Hematopoietic multipotent progenitor cell treated with erythropoietin and hydrocortisone succinate and interleukin-3 and kit ligand, for 8 days (in vitro differentiated cells): ENCODE results near the gene BDKRB1.
A peak's percentile ranks its signal among the peaks of the same experiment; 100 is the strongest.

Experiments
- DNase-seq: peaks from one replicate; pipeline ENCODE4 v3.0.0-alpha.2; 2015

BDKRB1 gene

DNA sequence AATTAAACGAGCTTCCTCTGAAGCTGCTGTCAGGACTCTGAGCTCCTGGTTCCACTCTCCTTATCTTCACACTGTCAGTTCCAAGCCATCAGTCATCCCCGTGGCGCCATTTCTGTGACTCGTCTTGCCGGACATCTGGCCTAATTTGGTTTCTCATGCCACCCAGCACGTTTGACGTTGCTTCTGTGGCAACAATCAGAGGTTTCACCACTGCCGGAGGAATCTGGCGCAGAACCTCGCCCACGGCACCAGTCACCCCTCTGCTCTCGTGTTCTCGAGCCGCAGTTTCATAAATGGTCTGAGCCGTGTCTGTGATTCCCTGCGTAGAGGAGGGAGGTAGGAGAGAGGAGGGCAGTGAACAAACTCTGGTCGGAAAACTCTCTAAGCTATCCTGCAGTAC is 29.7 kb downstream of the BDKRB1 start:
- no peak for DNase-seq

DNA sequence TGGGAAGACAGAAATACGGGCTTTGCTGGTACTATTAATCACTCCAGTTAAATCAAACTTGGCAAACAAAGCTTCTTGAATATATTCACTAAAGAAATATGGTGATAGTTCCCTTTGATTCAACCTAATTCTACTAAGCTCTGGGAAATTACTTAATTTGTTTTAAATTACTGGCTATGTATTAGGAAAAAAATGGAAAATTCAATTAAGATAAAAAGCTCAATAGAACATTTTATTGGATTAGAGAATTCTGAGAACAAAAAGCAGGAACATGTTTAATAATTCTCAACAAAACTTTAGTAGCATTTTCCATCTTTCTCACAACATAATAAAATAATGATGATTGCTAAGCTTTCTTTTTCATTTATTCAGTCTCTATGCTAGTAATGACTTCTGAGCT is 30.2 kb downstream of the BDKRB1 start:
- no peak for DNase-seq

DNA sequence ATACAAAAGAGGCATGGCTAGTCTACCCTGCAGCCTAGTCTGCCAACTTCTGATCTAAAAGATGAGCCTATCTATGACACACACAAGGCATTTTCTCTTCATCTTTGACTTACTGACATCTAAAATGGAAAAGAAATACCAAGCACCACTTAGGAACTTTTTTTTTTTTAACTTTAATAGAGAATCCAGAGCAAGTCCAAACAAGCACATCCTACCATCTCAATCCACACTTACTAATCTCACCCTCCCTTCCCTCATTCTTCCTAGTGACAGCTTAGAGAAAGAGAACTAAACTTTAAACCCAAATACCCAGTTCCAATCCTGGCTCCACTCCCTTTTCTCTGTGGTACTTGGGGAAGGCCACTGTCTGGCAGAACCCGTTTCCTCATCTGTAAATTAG is 31.8 kb downstream of the BDKRB1 start:
- DNase-seq: no peak

DNA sequence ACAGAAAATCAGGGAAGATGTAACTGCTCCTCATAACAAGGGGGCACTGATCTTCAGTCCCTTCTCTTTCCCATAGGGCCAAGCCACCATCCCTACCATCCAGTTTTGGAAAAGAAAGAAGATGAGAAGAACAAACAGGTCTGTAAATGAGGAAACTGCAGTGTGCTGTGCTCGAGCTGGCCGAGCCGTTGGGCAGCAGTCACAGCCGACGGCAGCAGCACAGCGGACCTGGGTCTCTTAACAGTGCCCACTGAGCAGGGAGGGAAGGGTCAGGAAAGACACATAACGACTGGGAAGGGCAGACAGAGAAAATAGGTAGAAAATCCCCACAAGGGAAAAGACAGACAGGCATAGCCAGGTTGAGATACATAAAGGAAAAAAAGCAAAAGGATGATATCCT is 38.2 kb downstream of the BDKRB1 start:
- no peak for DNase-seq

DNA sequence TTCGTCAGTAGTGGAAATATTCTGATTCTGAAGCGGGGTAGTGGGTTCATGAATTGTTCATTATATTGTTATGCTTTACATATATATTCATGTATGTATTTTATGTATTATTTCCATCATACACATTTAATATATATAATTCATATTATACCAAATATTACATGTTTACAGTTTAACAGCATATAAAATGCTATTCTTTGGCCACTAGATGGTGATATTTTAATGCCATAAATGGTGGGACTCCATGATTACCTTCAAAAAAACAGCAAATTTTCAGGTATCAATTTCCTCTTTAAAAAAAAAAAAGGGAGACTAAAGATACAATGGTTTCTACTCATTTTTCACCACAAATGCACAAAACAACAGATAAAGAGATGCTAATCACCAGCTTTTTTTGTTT is 41.0 kb downstream of the BDKRB1 start:
- peak; percentile 66 for DNase-seq

DNA sequence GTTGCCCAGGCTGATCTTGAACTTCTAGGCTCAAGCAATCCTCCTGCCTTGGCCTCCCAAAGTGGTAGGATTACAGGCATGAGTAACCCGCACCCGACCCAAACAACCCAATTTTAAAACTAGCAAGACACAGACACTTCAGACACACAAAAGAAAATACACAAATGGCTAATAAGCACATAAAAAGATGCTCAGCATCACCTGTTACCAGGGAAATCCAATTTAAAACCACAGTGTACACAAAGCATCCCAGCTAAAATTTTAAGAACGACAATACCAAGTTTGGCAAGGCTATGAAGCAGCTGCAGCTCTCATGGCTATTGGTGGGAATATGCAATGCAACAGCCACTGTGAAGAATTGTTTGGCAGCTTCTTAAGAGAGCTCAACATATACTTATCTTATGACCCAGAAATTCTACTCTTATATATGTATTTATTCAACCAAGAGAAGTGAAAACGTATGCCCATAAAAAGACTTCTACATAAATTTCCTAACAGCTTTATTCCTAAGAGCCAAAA is 42.0 kb downstream of the BDKRB1 start:
- DNase-seq: no peak

DNA sequence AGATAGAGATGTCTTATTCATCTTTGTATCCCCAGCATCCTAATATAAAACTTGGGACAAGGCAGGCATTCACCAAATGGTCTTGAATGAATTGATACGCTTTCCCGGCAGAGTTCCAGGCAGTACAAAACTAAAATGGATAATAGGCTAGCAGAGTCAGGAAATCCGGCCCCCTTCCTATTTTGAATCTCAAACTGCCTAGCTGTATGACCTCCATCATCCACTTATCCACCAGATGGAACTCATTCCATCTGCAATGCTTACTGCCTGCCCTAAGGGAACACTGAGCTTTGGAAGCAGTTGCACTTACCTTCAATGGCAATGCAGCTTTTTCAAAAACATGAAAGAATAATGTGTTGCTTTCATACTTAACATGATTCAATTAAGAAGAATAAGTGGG is 43.4 kb downstream of the BDKRB1 start:
- no peak for DNase-seq

DNA sequence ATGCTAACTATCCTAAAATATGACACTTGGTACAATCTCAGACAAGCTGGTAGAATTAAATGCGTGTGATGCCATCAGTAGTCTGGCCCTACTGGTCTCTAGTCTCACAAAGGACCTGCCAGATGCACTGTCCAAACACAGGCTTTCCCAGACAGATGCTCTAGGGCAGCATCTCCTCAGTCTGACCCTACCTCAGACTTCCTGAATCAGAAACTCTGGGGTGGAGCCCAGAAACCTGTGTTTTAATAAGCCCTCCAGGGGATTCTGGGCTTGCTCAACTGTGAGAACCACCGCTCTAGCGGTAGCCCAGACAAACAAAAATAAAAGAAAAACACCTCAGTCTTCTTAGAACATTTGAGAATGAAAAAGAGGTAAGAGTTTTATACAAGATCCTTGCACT is 48.0 kb downstream of the BDKRB1 start:
- DNase-seq: no peak

DNA sequence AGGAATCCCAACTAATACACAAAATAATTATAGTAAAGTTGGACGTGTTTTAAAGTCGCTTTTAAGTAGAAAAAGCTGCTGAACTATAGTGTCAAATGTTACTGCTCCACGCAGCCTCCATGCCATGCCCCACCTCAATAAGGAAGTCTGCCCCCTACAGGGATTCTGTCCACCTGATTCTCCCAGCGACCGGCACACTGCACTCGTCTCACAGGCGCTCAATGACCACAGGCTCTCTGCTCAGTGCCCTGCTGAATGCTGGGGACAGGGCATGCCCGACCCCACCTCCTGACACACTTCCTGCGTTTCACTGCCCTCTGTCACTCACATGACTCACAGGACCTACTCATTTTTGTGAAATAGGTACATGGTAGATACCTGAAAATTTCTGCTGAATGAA is 48.9 kb downstream of the BDKRB1 start:
- no peak for DNase-seq

DNA sequence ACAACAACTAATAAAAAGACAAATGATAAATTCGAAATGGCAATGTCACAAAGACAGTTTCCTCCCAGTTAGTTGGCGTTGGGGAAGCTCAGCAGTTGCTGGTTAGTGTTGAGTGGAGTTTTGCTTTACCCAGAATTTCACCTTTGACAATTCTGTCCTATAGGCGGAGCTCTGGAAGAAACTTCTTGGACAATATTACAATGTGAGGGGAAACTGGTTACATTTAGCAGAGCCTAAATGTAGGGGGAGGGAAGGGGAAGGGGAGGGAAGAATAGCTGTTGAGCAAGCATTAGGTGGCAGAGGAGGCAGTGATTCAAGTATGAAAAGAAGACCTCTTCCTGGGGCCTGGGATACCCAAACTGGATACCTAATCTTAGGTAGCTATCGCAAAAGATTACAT is 51.4 kb downstream of the BDKRB1 start:
- DNase-seq: no peak

DNA sequence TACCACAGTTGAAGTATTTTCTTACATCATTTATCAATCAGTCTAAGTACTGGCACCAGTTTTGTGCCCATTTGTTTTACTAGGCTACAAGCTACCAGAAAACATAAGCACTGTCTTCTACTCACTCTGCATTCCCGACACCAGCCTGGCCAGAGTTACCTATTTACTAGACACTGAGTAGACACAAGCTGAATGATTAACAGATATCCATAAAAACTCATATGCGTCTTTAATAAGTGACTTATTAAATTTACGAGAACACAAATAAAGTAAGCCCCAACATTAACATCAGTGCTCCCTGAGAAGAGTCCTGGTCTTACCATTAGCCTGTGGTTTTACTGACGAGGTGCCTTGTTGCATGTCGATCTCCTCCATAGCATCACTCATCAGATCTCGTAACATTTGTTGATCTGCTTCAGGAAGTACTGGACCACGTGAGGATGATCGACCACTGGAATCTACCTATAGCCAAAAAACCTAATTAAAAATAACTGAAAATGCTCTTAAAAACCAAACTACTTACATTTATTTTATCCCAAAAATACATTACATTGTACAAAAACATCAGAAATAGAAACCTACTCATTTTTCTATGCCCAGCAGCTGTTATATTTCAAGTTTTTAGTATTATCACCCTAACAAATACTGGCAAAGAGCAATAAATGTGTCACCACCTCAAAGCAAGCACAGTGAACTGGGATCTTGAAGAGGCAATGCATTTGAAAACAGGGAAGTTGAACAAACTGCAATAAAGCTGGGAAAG is 53.3 kb downstream of the BDKRB1 start:
- DNase-seq: no peak

DNA sequence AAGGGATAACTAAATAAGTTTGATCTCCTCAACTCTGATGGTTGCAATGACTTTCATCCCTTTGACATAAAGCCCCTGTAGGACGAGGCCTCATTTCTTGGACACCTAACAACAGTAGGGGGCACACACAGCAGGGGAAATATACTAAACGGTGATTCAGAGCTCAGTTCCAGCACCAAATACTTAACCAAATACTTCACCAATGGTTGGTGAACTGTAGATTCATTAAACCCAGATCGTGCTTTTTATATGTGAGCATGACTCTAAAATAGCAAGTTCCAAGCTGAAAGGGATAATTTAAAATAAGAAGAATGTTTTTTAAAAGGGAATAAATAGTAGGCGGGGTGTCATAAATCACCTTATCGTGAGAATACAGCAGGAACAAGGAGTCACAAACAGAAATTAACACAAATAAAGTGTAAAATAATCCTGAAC is 53.9 kb downstream of the BDKRB1 start:
- peak; percentile 13 for DNase-seq

DNA sequence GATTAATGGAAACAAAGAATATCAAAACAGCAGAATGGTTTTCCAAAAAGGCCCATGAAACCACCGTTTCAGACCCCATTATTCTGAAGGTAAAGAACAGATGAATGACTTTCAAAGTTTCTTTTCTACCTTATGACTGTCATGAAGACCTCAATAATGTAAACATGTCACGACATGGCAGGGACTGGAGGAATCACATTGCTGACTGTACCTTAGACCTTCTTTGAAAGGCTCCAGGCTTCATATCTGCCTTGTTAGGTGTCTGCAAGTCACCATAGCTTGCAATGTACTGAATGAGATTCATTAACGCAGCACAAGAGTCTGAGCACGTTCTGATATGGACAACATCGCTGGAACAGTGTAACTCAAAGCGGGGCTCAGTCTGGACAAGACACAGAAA is 54.9 kb downstream of the BDKRB1 start:
- no peak for DNase-seq
